ENCODE measurements around the gene PRLR.

DNA sequence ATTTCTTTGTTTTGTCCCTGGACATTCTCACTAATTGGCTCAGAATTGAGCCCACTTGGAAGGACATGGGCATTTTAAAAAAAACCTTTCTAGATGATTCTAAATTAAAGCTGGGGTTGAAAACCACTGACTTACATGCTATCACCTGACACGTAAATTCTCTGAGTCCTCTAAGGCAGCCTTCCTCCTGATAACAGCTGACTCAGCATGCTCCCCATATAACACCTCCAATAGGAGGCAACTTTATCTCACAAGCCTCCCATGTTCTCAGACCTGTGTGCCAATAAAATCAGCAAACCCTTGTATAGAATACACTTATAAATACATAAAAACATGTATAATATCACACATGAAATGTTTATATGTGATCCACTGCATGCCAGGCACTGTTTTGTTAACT lies 133.4 kb downstream of the PRLR start:
- TF ChIP-seq CTCF (IDR thresholded peaks at IDR 0.05; ENCODE audit: insufficient read depth, low read depth, low read length) = no peak
- no peak for TF ChIP-seq EZH2 (IDR thresholded peaks at IDR 0.05; ENCODE audit: insufficient read depth, low read length)

All from astrocyte (in vitro differentiated cells and primary cell).